ENCODE results near the gene IDNK.

The IDNK gene

GRCh38 chr9:83656032-83656680 is 33.2 kb downstream of the IDNK start:
- in situ Hi-C loops (cut with MboI; ENCODE audit: low sequenced_read_pairs, unreplicated experiment) = no loop called here
- TF ChIP-seq CTCF (IDR thresholded peaks at IDR 0.05; ENCODE audit: borderline replicate concordance, control extremely low read depth, extremely low read depth, insufficient read depth, missing control alignments) = no peak
- DNase-seq (ENCODE audit: low spot score) = no peak

- DNase-seq (ENCODE audit: low spot score) = no peak
- in situ Hi-C loops (cut with MboI; ENCODE audit: low sequenced_read_pairs, unreplicated experiment) = no loop called here
- TF ChIP-seq CTCF (IDR thresholded peaks at IDR 0.05; ENCODE audit: borderline replicate concordance, control extremely low read depth, extremely low read depth, insufficient read depth, missing control alignments) = no peak
Observed at GRCh38 chr9:83656952-83657351, 34.0 kb downstream of the IDNK start.

GRCh38 chr9:83662933-83663332 is 40.0 kb downstream of the IDNK start:
- in situ Hi-C loops (cut with MboI; ENCODE audit: low sequenced_read_pairs, unreplicated experiment) = no loop called here
- DNase-seq (ENCODE audit: low spot score) = no peak
- no peak for TF ChIP-seq CTCF (IDR thresholded peaks at IDR 0.05; ENCODE audit: borderline replicate concordance, control extremely low read depth, extremely low read depth, insufficient read depth, missing control alignments)

- TF ChIP-seq CTCF (IDR thresholded peaks at IDR 0.05; ENCODE audit: borderline replicate concordance, control extremely low read depth, extremely low read depth, insufficient read depth, missing control alignments) = no peak
- DNase-seq (ENCODE audit: low spot score) = no peak
- in situ Hi-C loops (cut with MboI; ENCODE audit: low sequenced_read_pairs, unreplicated experiment) = no loop called here
Observed at GRCh38 chr9:83665580-83666200, 42.7 kb downstream of the IDNK start.

- TF ChIP-seq CTCF (IDR thresholded peaks at IDR 0.05; ENCODE audit: borderline replicate concordance, control extremely low read depth, extremely low read depth, insufficient read depth, missing control alignments) = no peak
- in situ Hi-C loops (cut with MboI; ENCODE audit: low sequenced_read_pairs, unreplicated experiment) = no loop called here
- DNase-seq (ENCODE audit: low spot score) = no peak
Observed at GRCh38 chr9:83669067-83669466, 46.1 kb downstream of the IDNK start.

GRCh38 chr9:83670381-83670780 is 47.4 kb downstream of the IDNK start:
- in situ Hi-C loops (cut with MboI; ENCODE audit: low sequenced_read_pairs, unreplicated experiment) = no loop called here
- TF ChIP-seq CTCF (IDR thresholded peaks at IDR 0.05; ENCODE audit: borderline replicate concordance, control extremely low read depth, extremely low read depth, insufficient read depth, missing control alignments) = no peak

More at GRCh38 chr9:83670381-83670780, 47.4 kb downstream of the IDNK start:
- DNase-seq (ENCODE audit: low spot score) = no peak

Data from GM13976 (cell line).